K562 (cell line): ENCODE results near the gene SRP9. TPM values are rescaled to one million over a fixed set of nuclear protein-coding genes. Genes with fewer than 3 reads are reported as not detected.

ENCODE experiments used
- ATF3 ChIP-seq, 2 experiments: fragments of 450-650 bp in 1 of 2; sonication (generic) in 1 of 2; formaldehyde crosslinking in 1 of 2; IDR thresholded peaks in 1 of 2; conservative IDR thresholded peaks in 1 of 2; 2 replicates each; pipeline versions ENCODE4 v1.6.1 to v1.8.1; 2016 to 2023; ENCODE audit warnings: mild to moderate bottlenecking in 2 of 2, moderate library complexity in 2 of 2, inconsistent platforms in 1 of 2, missing genetic modification reagents in 1 of 2
- CBFA2T3 ChIP-seq: fragments of 450-650 bp; IDR thresholded peaks from 2 replicates; pipeline ENCODE4 v1.6.1; 2017
- FOXK2 ChIP-seq, 2 experiments: fragments of 450-650 bp; IDR thresholded peaks in 1 of 2; conservative IDR thresholded peaks in 1 of 2; 2 replicates each; pipeline ENCODE4 v1.6.1; 2016; ENCODE audit warnings: low read depth in 2 of 2, mild to moderate bottlenecking in 1 of 2
- GTF2F1 ChIP-seq: IDR thresholded peaks from 2 replicates; pipeline ENCODE4 v1.6.1; 2011; ENCODE audit warnings: low read depth, low read length, improper control_type of control experiment
- HINFP ChIP-seq: fragments of 450-650 bp; conservative IDR thresholded peaks from 2 replicates; pipeline ENCODE4 v1.6.1; 2016; ENCODE audit warnings: missing genetic modification characterization, low read depth, mild to moderate bottlenecking, control low read depth, missing compliant biosample characterization
- HMBOX1 ChIP-seq: sonication (generic); IDR thresholded peaks from 2 replicates; pipeline ENCODE4 v1.6.1; 2016
- HMG20A ChIP-seq: fragments of 450-650 bp; formaldehyde crosslinking; conservative IDR thresholded peaks from 2 replicates; pipeline ENCODE4 v1.4.0; 2020; ENCODE audit warnings: mild to moderate bottlenecking, mixed read lengths
- HNRNPH1 ChIP-seq: fragments of 200-400 bp; formaldehyde crosslinking; optimal IDR thresholded peaks from 2 replicates; pipeline ENCODE3; 2017; ENCODE audit warnings: low read depth, mild to moderate bottlenecking, low read length, moderate library complexity
- KDM1A ChIP-seq, 2 experiments: fragments of 450-650 bp; IDR thresholded peaks; 2 replicates each; pipeline ENCODE4 v1.6.1; 2016; ENCODE audit warnings: mild to moderate bottlenecking in 2 of 2
- MAFK ChIP-seq: IDR thresholded peaks from 2 replicates; pipeline ENCODE4 v1.6.1; 2011; ENCODE audit warnings: low read length, improper control_type of control experiment
- MTA2 ChIP-seq: fragments of 450-650 bp; IDR thresholded peaks from 2 replicates; pipeline ENCODE4 v1.6.1; 2016; ENCODE audit warnings: low read depth
- PTRF ChIP-seq: fragments of 450-650 bp; IDR thresholded peaks from 2 replicates; pipeline ENCODE4 v1.6.1; 2016; ENCODE audit warnings: mild to moderate bottlenecking, missing genetic modification characterization, missing compliant biosample characterization
- SMARCC2 ChIP-seq: fragments of 450-650 bp; IDR thresholded peaks from 2 replicates; pipeline ENCODE4 v1.6.1; 2017; ENCODE audit warnings: antibody characterized with exemption, moderate library complexity, mild to moderate bottlenecking, low read depth
- SOX6 ChIP-seq: fragments of 450-650 bp; IDR thresholded peaks from 2 replicates; pipeline ENCODE4 v1.6.1; 2014; ENCODE audit warnings: mild to moderate bottlenecking
- SREBF2 ChIP-seq: sonication (generic); formaldehyde crosslinking; IDR thresholded peaks from 2 replicates; pipeline ENCODE4 v1.4.0; 2020; ENCODE audit warnings: mild to moderate bottlenecking, missing genetic modification reagents
- STAT5B ChIP-seq: fragments of 250-450 bp; sonication (Bioruptor Pico); IDR thresholded peaks from 2 replicates; pipeline ENCODE4 v1.8.0; 2021; ENCODE audit warnings: mild to moderate bottlenecking, inconsistent platforms
- TAF15 ChIP-seq: fragments of 200-400 bp; formaldehyde crosslinking; IDR thresholded peaks from 2 replicates; pipeline ENCODE4 v1.6.1; 2017; ENCODE audit warnings: mild to moderate bottlenecking, low read depth, low read length, moderate library complexity
- TAF9B ChIP-seq: fragments of 450-650 bp; IDR thresholded peaks from 2 replicates; pipeline ENCODE4 v1.6.1; 2018; ENCODE audit warnings: mild to moderate bottlenecking; ENCODE audit not compliant: partially characterized antibody
- TAL1 ChIP-seq: fragments of 450-650 bp; IDR thresholded peaks from 2 replicates; pipeline ENCODE4 v1.6.1; 2016; ENCODE audit warnings: mild to moderate bottlenecking
- THRB ChIP-seq: fragments of 450-650 bp; formaldehyde crosslinking; conservative IDR thresholded peaks from 2 replicates; pipeline ENCODE4 v1.4.0; 2022; ENCODE audit warnings: mild to moderate bottlenecking, missing genetic modification characterization
- YY1 ChIP-seq, 3 experiments: IDR thresholded peaks; 2 replicates each; pipeline ENCODE4 v1.6.1; 2011; ENCODE audit warnings: low read length in 2 of 3, mild to moderate bottlenecking in 2 of 3, moderate library complexity in 2 of 3, borderline replicate concordance in 1 of 3, control low read depth in 1 of 3, low read depth in 1 of 3; ENCODE audit not compliant: insufficient read depth in 3 of 3, insufficient replicate concordance in 2 of 3, control insufficient read depth in 1 of 3, insufficient read length in 1 of 3; ENCODE audit errors: extremely low read depth in 1 of 3
- ZBTB8A ChIP-seq: fragments of 450-650 bp; IDR thresholded peaks from 2 replicates; pipeline ENCODE4 v1.6.1; 2018; ENCODE audit warnings: mild to moderate bottlenecking, moderate library complexity; ENCODE audit not compliant: partially characterized antibody
- ZNF146 ChIP-seq: IDR thresholded peaks from one replicate; pipeline ENCODE4 v1.6.1; 2018; ENCODE audit warnings: missing compliant biosample characterization; ENCODE audit not compliant: unreplicated experiment
- ZNF324 ChIP-seq: fragments of 250-450 bp; sonication (Bioruptor Pico); IDR thresholded peaks from 2 replicates; pipeline ENCODE4 v1.4.0; 2020; ENCODE audit warnings: mild to moderate bottlenecking
- ZNF785 ChIP-seq: fragments of 250-450 bp; sonication (Bioruptor Pico); IDR thresholded peaks from 2 replicates; pipeline ENCODE4 v1.4.0; 2020; ENCODE audit warnings: mild to moderate bottlenecking
- polyA plus RNA-seq, 8 experiments: library from polyadenylated mRNA; depleted of rRNA in 4 of 8; stranded (reverse) in 5 of 8; unstranded in 3 of 8; fragments of >200 nt; fragmentation: Nextera tagmentation in 2 of 8; fragmentation: Illumina TruSeq in 1 of 8; extraction: Ambion mirVana in 2 of 8; extraction: Trizol in 1 of 8; gene quantifications; 2 replicates each; pipeline versions ENCODE4 v1.2.1 to v1.2.3, GENCODE V29; 2011 to 2014; ENCODE audit warnings: inconsistent platforms in 1 of 8, missing spikeins in 1 of 8
- total RNA-seq, 7 experiments: library from RNA; depleted of rRNA in 6 of 7; stranded (reverse); fragments of >200 nt in 6 of 7; fragmentation: Illumina TruSeq in 2 of 7; extraction: Trizol in 2 of 7; gene quantifications; 2 replicates each; pipeline versions ENCODE4 v1.2.1 to v1.2.3, GENCODE V29; 2011 to 2021; ENCODE audit warnings: low replicate concordance in 1 of 7

SRP9 gene
- total and polyA plus RNA-seq, 9 of the 15 experiments (the other 6 are each of a cell fraction or from before 2014, with no cell fraction given): 273 to 1,892 (median 668) TPM

- TF ChIP-seq YY1 (IDR thresholded peaks at IDR 0.05; ENCODE audit: borderline replicate concordance in 1 of 3, control insufficient read depth in 1 of 3, extremely low read depth in 1 of 3, insufficient read depth in 3 of 3, insufficient read length in 1 of 3, insufficient replicate concordance in 2 of 3, low read depth in 1 of 3, low read length in 2 of 3) (peak in 1 of 3 experiments; percentile 62), MTA2 (no peak), GTF2F1 (no peak), ZNF785 (CRISPR knock-in tag) (no peak), ATF3 (IDR thresholded peaks at IDR 0.05) (peak; percentile 75), ATF3 (CRISPR knock-in tag; conservative IDR thresholded peaks at IDR 0.05) (no peak), STAT5B (no peak), THRB (no peak), TAF15 (no peak), ZBTB8A (no peak), FOXK2 (conservative IDR thresholded peaks at IDR 0.05 in 1 of 2, IDR thresholded peaks at IDR 0.05 in 1 of 2; ENCODE audit: low read depth in 2 of 2) (no peak), PTRF (tag) (no peak), HNRNPH1 (no peak), CBFA2T3 (0 out of 2 replicates have a peak, but pooled peaks have one; percentile 5), KDM1A (IDR thresholded peaks at IDR 0.05) (no peak), ZNF146 (CRISPR knock-in tag) (no peak), HMBOX1 (0 out of 2 replicates have a peak, but pooled peaks have one; percentile 34), TAL1 (no peak), HMG20A (no peak), SOX6 (peak; percentile 11; the same call in 1 of the 2 replicates), SMARCC2 (no peak), TAF9B (no peak), ZNF324 (CRISPR knock-in tag) (no peak), MAFK (peak; percentile 97), HINFP (no peak), SREBF2 (CRISPR knock-in tag) (no peak)
These were observed 10.5 kb upstream of the SRP9 start (continued) for GRCh38 chr1:225766967-225767633.
